ENCODE results near the gene PLB1.

PLB1 gene

GRCh38 chr2:28628987-28629386 is 133.1 kb downstream of the PLB1 start:
- no peak overlapping the region for H3K9ac ChIP-seq (ENCODE audit: low read depth, low read length)
- no peaks in the 10 kb centered on the region for H3K4me1 ChIP-seq (ENCODE audit: insufficient read depth, low read length)
- no peak overlapping the region for H2AFZ ChIP-seq (ENCODE audit: low read depth, low read length)
- no peak for DNase-seq
- no peak overlapping the region for H3K4me2 ChIP-seq (ENCODE audit: insufficient read depth, low read length)
- no peaks in the 10 kb centered on the region for H3K79me2 ChIP-seq (ENCODE audit: insufficient read depth, low read length)
- no peak overlapping the region for H3K27ac ChIP-seq (ENCODE audit: low read length)
- H3K27me3 ChIP-seq (ENCODE audit: insufficient read depth, low read length, poor library complexity), result no peaks in the 10 kb centered on the region
- no peak for ATAC-seq (ENCODE audit: insufficient read depth, low read depth)
- no peaks in the 10 kb centered on the region for H3K36me3 ChIP-seq (ENCODE audit: insufficient read depth, low read length)
- no peak overlapping the region for H3K4me3 ChIP-seq (ENCODE audit: low read depth in 1 of 2, low read length in 2 of 2)
- no peak for TF ChIP-seq CTCF (IDR thresholded peaks at IDR 0.05; ENCODE audit: borderline replicate concordance, extremely low read depth, low read length, poor library complexity, severe bottlenecking)
- no peak for TF ChIP-seq EZH2 (IDR thresholded peaks at IDR 0.05; ENCODE audit: borderline replicate concordance, low read depth, low read length, severe bottlenecking)
- H4K20me1 ChIP-seq (ENCODE audit: insufficient read depth, low read length), result no peaks in the 10 kb centered on the region
- H3K9me3 ChIP-seq (ENCODE audit: insufficient read depth, low read length, severe bottlenecking), result no peaks in the 10 kb centered on the region

GRCh38 chr2:28629910-28630309 is 134.1 kb downstream of the PLB1 start:
- no peaks in the 10 kb centered on the region for H4K20me1 ChIP-seq (ENCODE audit: insufficient read depth, low read length)
- H2AFZ ChIP-seq (ENCODE audit: low read depth, low read length), result no peak overlapping the region
- H3K4me1 ChIP-seq (ENCODE audit: insufficient read depth, low read length), result no peaks in the 10 kb centered on the region
- no peak overlapping the region for H3K9ac ChIP-seq (ENCODE audit: low read depth, low read length)
- TF ChIP-seq EZH2 (IDR thresholded peaks at IDR 0.05; ENCODE audit: borderline replicate concordance, low read depth, low read length, severe bottlenecking), result no peak
- no peaks in the 10 kb centered on the region for H3K36me3 ChIP-seq (ENCODE audit: insufficient read depth, low read length)
- H3K4me2 ChIP-seq (ENCODE audit: insufficient read depth, low read length), result no peak overlapping the region
- ATAC-seq (ENCODE audit: insufficient read depth, low read depth) (no peak), DNase-seq (no peak)
- H3K4me3 ChIP-seq (ENCODE audit: low read depth in 1 of 2, low read length in 2 of 2), result no peak overlapping the region
- no peaks in the 10 kb centered on the region for H3K9me3 ChIP-seq (ENCODE audit: insufficient read depth, low read length, severe bottlenecking)
- no peaks in the 10 kb centered on the region for H3K79me2 ChIP-seq (ENCODE audit: insufficient read depth, low read length)
- no peaks in the 10 kb centered on the region for H3K27me3 ChIP-seq (ENCODE audit: insufficient read depth, low read length, poor library complexity)
- no peak overlapping the region for H3K27ac ChIP-seq (ENCODE audit: low read length)

GRCh38 chr2:28630341-28630740 is 134.5 kb downstream of the PLB1 start:
- H2AFZ ChIP-seq (ENCODE audit: low read depth, low read length), result no peak overlapping the region
- no peaks in the 10 kb centered on the region for H3K79me2 ChIP-seq (ENCODE audit: insufficient read depth, low read length)
- no peak overlapping the region for H3K4me3 ChIP-seq (ENCODE audit: low read depth in 1 of 2, low read length in 2 of 2)
- TF ChIP-seq EZH2 (IDR thresholded peaks at IDR 0.05; ENCODE audit: borderline replicate concordance, low read depth, low read length, severe bottlenecking) (no peak), CTCF (IDR thresholded peaks at IDR 0.05; ENCODE audit: borderline replicate concordance, extremely low read depth, low read length, poor library complexity, severe bottlenecking) (no peak)
- H4K20me1 ChIP-seq (ENCODE audit: insufficient read depth, low read length), result no peaks in the 10 kb centered on the region
- no peaks in the 10 kb centered on the region for H3K9me3 ChIP-seq (ENCODE audit: insufficient read depth, low read length, severe bottlenecking)
- H3K4me2 ChIP-seq (ENCODE audit: insufficient read depth, low read length), result no peak overlapping the region
- no peak overlapping the region for H3K9ac ChIP-seq (ENCODE audit: low read depth, low read length)
- no peak overlapping the region for H3K27ac ChIP-seq (ENCODE audit: low read length)
- H3K36me3 ChIP-seq (ENCODE audit: insufficient read depth, low read length), result no peaks in the 10 kb centered on the region
- H3K4me1 ChIP-seq (ENCODE audit: insufficient read depth, low read length), result no peaks in the 10 kb centered on the region
- no peak for ATAC-seq (ENCODE audit: insufficient read depth, low read depth)
- no peaks in the 10 kb centered on the region for H3K27me3 ChIP-seq (ENCODE audit: insufficient read depth, low read length, poor library complexity)
- DNase-seq, result no peak

- no peak overlapping the region for H2AFZ ChIP-seq (ENCODE audit: low read depth, low read length)
- no peak overlapping the region for H3K4me3 ChIP-seq (ENCODE audit: low read depth in 1 of 2, low read length in 2 of 2)
- no peak for DNase-seq
- no peaks in the 10 kb centered on the region for H3K4me1 ChIP-seq (ENCODE audit: insufficient read depth, low read length)
- TF ChIP-seq CTCF (IDR thresholded peaks at IDR 0.05; ENCODE audit: borderline replicate concordance, extremely low read depth, low read length, poor library complexity, severe bottlenecking) (no peak), EZH2 (IDR thresholded peaks at IDR 0.05; ENCODE audit: borderline replicate concordance, low read depth, low read length, severe bottlenecking) (no peak)
- H3K27ac ChIP-seq (ENCODE audit: low read length), result no peak overlapping the region
- no peaks in the 10 kb centered on the region for H3K9me3 ChIP-seq (ENCODE audit: insufficient read depth, low read length, severe bottlenecking)
- H3K4me2 ChIP-seq (ENCODE audit: insufficient read depth, low read length), result no peak overlapping the region
- H3K79me2 ChIP-seq (ENCODE audit: insufficient read depth, low read length), result no peaks in the 10 kb centered on the region
- no peaks in the 10 kb centered on the region for H3K36me3 ChIP-seq (ENCODE audit: insufficient read depth, low read length)
- no peaks in the 10 kb centered on the region for H3K27me3 ChIP-seq (ENCODE audit: insufficient read depth, low read length, poor library complexity)
- no peak for ATAC-seq (ENCODE audit: insufficient read depth, low read depth)
- H3K9ac ChIP-seq (ENCODE audit: low read depth, low read length), result no peak overlapping the region
- no peaks in the 10 kb centered on the region for H4K20me1 ChIP-seq (ENCODE audit: insufficient read depth, low read length)
These were observed 135.8 kb downstream of the PLB1 start for GRCh38 chr2:28631514-28632206.

Measured in DND-41 (cell line).